ENCODE data around the gene ADIG.

ADIG gene

DNA sequence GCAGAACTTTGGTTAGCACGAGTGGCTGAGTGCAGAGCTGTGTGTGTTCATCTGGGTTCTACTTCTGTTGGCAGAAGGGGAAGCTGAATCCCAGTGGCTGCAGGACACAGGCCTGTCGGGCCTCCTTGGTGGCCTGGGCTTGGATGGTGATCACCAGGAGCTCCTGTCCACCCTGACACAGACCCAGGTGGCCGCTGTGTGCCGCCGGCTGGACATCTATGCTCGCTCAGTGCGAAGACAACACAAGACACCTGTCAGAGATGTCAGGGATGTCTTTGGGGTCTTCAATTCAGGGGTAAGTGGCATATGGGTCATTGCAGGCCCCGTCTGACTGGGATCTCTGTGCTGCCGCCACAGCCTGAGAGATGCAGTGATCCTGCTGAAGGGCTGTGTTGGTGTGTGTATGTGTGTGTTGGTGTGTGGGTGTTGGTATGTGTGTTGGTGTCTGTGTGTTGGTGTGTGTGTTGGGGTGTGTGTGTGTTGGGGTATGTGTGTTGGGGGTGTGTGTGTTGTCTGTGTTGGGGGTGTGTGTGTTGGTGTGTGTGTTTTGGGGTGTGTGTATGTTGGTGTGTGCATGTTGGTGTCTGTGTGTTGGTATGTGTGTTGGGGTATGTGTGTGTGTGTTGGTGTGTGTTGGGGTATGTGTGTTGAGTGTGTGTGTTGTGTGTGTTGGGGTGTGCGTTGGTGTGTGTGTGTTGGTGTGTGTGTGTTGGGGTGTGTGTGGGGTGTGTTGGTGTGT is 46.1 kb downstream of the ADIG start:
- no peak for TF ChIP-seq CTCF (IDR thresholded peaks at IDR 0.05; ENCODE audit: extremely low read depth, insufficient read depth, missing control alignments)
- no peak for DNase-seq (ENCODE audit: low spot score)
- in situ Hi-C loops (cut with MboI; ENCODE audit: low pct_unique_long_range_greater_than_20kb, low sequenced_read_pairs, unreplicated experiment) = no loop called here

GRCh38 chr20:38628580-38629470 is 47.8 kb downstream of the ADIG start:
- no peak for TF ChIP-seq CTCF (IDR thresholded peaks at IDR 0.05; ENCODE audit: extremely low read depth, insufficient read depth, missing control alignments)
- no peak for DNase-seq (ENCODE audit: low spot score)
- in situ Hi-C loops (cut with MboI; ENCODE audit: low pct_unique_long_range_greater_than_20kb, low sequenced_read_pairs, unreplicated experiment) = no loop called here

DNA sequence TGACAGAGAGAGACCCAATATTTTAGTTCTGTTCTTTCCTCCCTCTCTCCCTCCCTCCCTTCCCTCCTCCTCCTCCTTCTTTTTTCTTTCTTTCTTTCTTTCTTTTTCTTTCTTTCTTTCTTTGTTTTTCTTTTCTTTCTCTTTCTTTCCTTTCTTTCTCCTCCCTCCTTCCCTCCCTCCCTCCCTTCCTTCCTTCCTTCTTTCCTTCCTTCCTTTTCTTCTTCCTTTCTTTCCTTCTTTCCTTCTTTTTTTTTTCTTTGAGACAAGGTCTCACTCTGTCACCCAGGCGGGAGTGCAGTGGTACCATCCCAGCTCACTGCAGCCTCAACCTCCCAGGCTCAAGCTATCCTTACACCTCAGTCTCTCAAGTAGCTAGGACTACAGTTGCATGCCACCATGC is 49.0 kb downstream of the ADIG start:
- in situ Hi-C loops (cut with MboI; ENCODE audit: low pct_unique_long_range_greater_than_20kb, low sequenced_read_pairs, unreplicated experiment) = no loop called here
- no peak for TF ChIP-seq CTCF (IDR thresholded peaks at IDR 0.05; ENCODE audit: extremely low read depth, insufficient read depth, missing control alignments)
- no peak for DNase-seq (ENCODE audit: low spot score)

GRCh38 chr20:38630727-38631126 is 49.7 kb downstream of the ADIG start:
- no peak for DNase-seq (ENCODE audit: low spot score)
- TF ChIP-seq CTCF (IDR thresholded peaks at IDR 0.05; ENCODE audit: extremely low read depth, insufficient read depth, missing control alignments) = no peak
- in situ Hi-C loops (cut with MboI; ENCODE audit: low pct_unique_long_range_greater_than_20kb, low sequenced_read_pairs, unreplicated experiment) = no loop called here

- in situ Hi-C loops (cut with MboI; ENCODE audit: low pct_unique_long_range_greater_than_20kb, low sequenced_read_pairs, unreplicated experiment) = no loop called here
- DNase-seq (ENCODE audit: low spot score) = no peak
Measured at GRCh38 chr20:38631155-38632022, 50.4 kb downstream of the ADIG start.

More at GRCh38 chr20:38631155-38632022, 50.4 kb downstream of the ADIG start:
- TF ChIP-seq CTCF (IDR thresholded peaks at IDR 0.05; ENCODE audit: extremely low read depth, insufficient read depth, missing control alignments) = no peak

Data from GM13977 (cell line).